ENCODE data around the gene TRAPPC1.
"Not testable (repeated sequence)": the region's sequence is repeated elsewhere in the genome, so short reads cannot be mapped to it uniquely, and the experiment has no call there.

TRAPPC1 gene

GRCh38 chr17:7931709-7932482 is at the start of gene TRAPPC1, which contains the start of gene CNTROB:
Gene TRAPPC1, minus strand, starts transcription at chr17:7931946. Its CDS starts 117 bp downstream, at chr17:7931829.
Gene CNTROB, plus strand, starts transcription at chr17:7932206. Its CDS starts 874 bp downstream, at chr17:7933080.
- peak; percentile 99 for DNase-seq

GRCh38 chr17:7977805-7978204 is 46.1 kb upstream of the TRAPPC1 start:
- DNase-seq, result no peak

- no peak for DNase-seq
Observed at GRCh38 chr17:7977039-7977438, 45.3 kb upstream of the TRAPPC1 start.

GRCh38 chr17:7974638-7975131 is 42.9 kb upstream of the TRAPPC1 start:
- no peak for DNase-seq

- DNase-seq, result no peak
Observed at GRCh38 chr17:7972131-7972785, 40.5 kb upstream of the TRAPPC1 start.

- DNase-seq, result no peak
Observed at GRCh38 chr17:7971651-7972050, 39.9 kb upstream of the TRAPPC1 start.

- DNase-seq, result no peak
Observed at GRCh38 chr17:7969433-7969832, 37.7 kb upstream of the TRAPPC1 start.

GRCh38 chr17:7967751-7968150 is 36.0 kb upstream of the TRAPPC1 start:
- DNase-seq, result no peak

GRCh38 chr17:7961421-7961820 is 29.7 kb upstream of the TRAPPC1 start:
- DNase-seq, result no peak

- DNase-seq, result no peak
Observed at GRCh38 chr17:7959503-7960253, 27.9 kb upstream of the TRAPPC1 start.

GRCh38 chr17:7956228-7956965 is 24.7 kb upstream of the TRAPPC1 start:
- no peak for DNase-seq

- no peak for DNase-seq
Observed at GRCh38 chr17:7955414-7956227, 23.9 kb upstream of the TRAPPC1 start.

- not testable (repeated sequence) for DNase-seq
Observed at GRCh38 chr17:7953266-7953665, 21.5 kb upstream of the TRAPPC1 start.

- no peak for DNase-seq
Observed at GRCh38 chr17:7951143-7951792, 19.5 kb upstream of the TRAPPC1 start.

- DNase-seq, result no peak
Observed at GRCh38 chr17:7950578-7950977, 18.8 kb upstream of the TRAPPC1 start.

- DNase-seq, result no peak
Observed at GRCh38 chr17:7947651-7948050, 15.9 kb upstream of the TRAPPC1 start.

GRCh38 chr17:7946441-7946840 is 14.7 kb upstream of the TRAPPC1 start:
- no peak for DNase-seq

GRCh38 chr17:7945651-7946050 is 13.9 kb upstream of the TRAPPC1 start:
- no peak for DNase-seq

GRCh38 chr17:7944326-7944725 is 12.6 kb upstream of the TRAPPC1 start:
- DNase-seq, result no peak

GRCh38 chr17:7943291-7943690 is 11.5 kb upstream of the TRAPPC1 start:
- DNase-seq, result no peak

GRCh38 chr17:7940743-7941142 is 9.0 kb upstream of the TRAPPC1 start:
- DNase-seq, result no peak
